HG03442 (cell line): ENCODE measurements around the gene VTN.

Source experiments
- ATAC-seq: cut with Tn5 transposase; IDR thresholded peaks from one replicate; pipeline ENCODE4 v1.9.1; 2021; ENCODE audit warnings: mild to moderate bottlenecking, moderate library complexity; ENCODE audit not compliant: unreplicated experiment

VTN gene

GRCh38 chr17:28370035-28370743 is at the start of gene VTN:
Gene VTN (minus strand): TSS chr17:28370307. CDS start chr17:28370203, 104 bp downstream.
- ATAC-seq, result no peak

- ATAC-seq, result no peak
Observed at GRCh38 chr17:28416703-28417311, 46.7 kb upstream of the VTN start.

- no peak for ATAC-seq
Observed at GRCh38 chr17:28415886-28416285, 45.8 kb upstream of the VTN start.

- no peak for ATAC-seq
Observed at GRCh38 chr17:28413804-28414203, 43.7 kb upstream of the VTN start.

GRCh38 chr17:28412099-28412498 is 42.0 kb upstream of the VTN start:
- no peak for ATAC-seq

- ATAC-seq, result no peak
Observed at GRCh38 chr17:28407974-28408306, 37.8 kb upstream of the VTN start.

- no peak for ATAC-seq
Observed at GRCh38 chr17:28407130-28407973, 37.2 kb upstream of the VTN start.

- no peak for ATAC-seq
Observed at GRCh38 chr17:28406473-28406814, 36.3 kb upstream of the VTN start.

GRCh38 chr17:28405632-28406472 is 35.7 kb upstream of the VTN start, which contains the start of gene SLC46A1:
Gene SLC46A1 (minus strand): TSS chr17:28406212. CDS start chr17:28406114, 98 bp downstream.
- ATAC-seq, result peak; percentile 64

GRCh38 chr17:28404812-28405570 is 34.9 kb upstream of the VTN start:
- ATAC-seq, result no peak

- ATAC-seq, result no peak
Observed at GRCh38 chr17:28404461-28404811, 34.3 kb upstream of the VTN start.

- ATAC-seq, result no peak
Observed at GRCh38 chr17:28404007-28404406, 33.9 kb upstream of the VTN start.

GRCh38 chr17:28402844-28403243 is 32.7 kb upstream of the VTN start:
- ATAC-seq, result no peak

- ATAC-seq, result no peak
Observed at GRCh38 chr17:28402224-28402630, 32.1 kb upstream of the VTN start.

- no peak for ATAC-seq
Observed at GRCh38 chr17:28399808-28400207, 29.7 kb upstream of the VTN start.

- ATAC-seq, result no peak
Observed at GRCh38 chr17:28398280-28398981, 28.3 kb upstream of the VTN start.

- ATAC-seq, result no peak
Observed at GRCh38 chr17:28397687-28398279, 27.7 kb upstream of the VTN start.

GRCh38 chr17:28397275-28397674 is 27.2 kb upstream of the VTN start:
- no peak for ATAC-seq

GRCh38 chr17:28396635-28397239 is 26.6 kb upstream of the VTN start:
- ATAC-seq, result no peak
